Lower lobe of right lung (tissue), 2 donors: ENCODE results near the gene PNLIPRP1. TPM values are rescaled to one million over a fixed set of nuclear protein-coding genes. Genes with fewer than 3 reads are reported as not detected.

Experiments
- ATAC-seq, 2 donors: fragments of 200-7000 bp; cut with Tn5 transposase; one replicate each; pipeline ENCODE4 v1.9.1; 2020 to 2022; ENCODE audit warnings: mild to moderate bottlenecking in 2 of 2, moderate library complexity in 2 of 2
- DNase-seq: peaks from one replicate; pipeline ENCODE4 v3.0.0-alpha.2; 2020
- H3K27ac ChIP-seq: fragments of 200-600 bp; one replicate; pipeline ENCODE4 v1.8.0; 2022
- H3K27me3 ChIP-seq: fragments of 200-600 bp; one replicate; pipeline ENCODE4 v1.8.0; 2022; ENCODE audit warnings: low read depth
- H3K36me3 ChIP-seq: fragments of 200-600 bp; one replicate; pipeline ENCODE4 v1.8.0; 2022; ENCODE audit warnings: mild to moderate bottlenecking
- H3K4me1 ChIP-seq: fragments of 200-600 bp; one replicate; pipeline ENCODE4 v1.8.0; 2022
- H3K4me3 ChIP-seq: fragments of 200-600 bp; one replicate; pipeline ENCODE4 v1.8.0; 2022; ENCODE audit warnings: mild to moderate bottlenecking
- H3K9me3 ChIP-seq: fragments of 200-600 bp; one replicate; pipeline ENCODE4 v1.8.0; 2022
- intact Hi-C: fragments of 100-400 bp; cut with DNase I; formaldehyde crosslinking; loops from one replicate; pipeline ENCODE4 v1.11.0; 2022
- total RNA-seq: library from RNA; stranded (reverse); fragmentation: NEBNext Ultra II Directional; extraction: Animal tissue kit (Norgen Biotek cat#: 25700); gene quantifications from one replicate; pipeline ENCODE4 v1.2.1, GENCODE V29; 2021
- TF ChIP-seq, protein P1 (sequence below): fragments of 200-600 bp; IDR thresholded peaks from one replicate; pipeline ENCODE4 v1.8.0; 2022; ENCODE audit warnings: antibody characterized with exemption, mild to moderate bottlenecking
- donor health status: DM: no; HTN: yes; CAD: no; lungs with severe emphysema.

The PNLIPRP1 gene
- total RNA-seq, 1 donor from 2014 or later = not detected

DNA sequence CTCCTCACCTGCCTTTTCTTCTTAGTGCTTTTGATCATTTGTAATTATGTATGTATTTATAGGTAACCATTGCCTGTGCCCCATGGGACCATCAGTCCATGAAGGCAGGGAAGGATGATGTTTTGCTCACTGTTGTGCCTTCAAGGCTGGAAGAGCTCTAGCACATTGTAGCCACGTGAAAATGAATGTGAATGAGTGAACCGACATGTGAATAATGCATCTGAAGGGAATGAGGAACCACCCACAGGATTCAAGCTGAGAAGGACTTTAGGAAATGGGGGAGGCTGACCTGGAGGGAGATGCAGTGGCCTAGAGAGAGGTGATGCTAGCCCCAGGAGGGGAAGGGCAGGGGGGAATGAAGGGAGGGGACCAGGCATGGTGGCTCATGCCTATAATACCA, 24.0 kb downstream of the PNLIPRP1 start:
- ATAC-seq (no peak), DNase-seq (no peak)
- no peaks in the 10 kb centered on the region for H3K4me1 ChIP-seq
- H3K4me3 ChIP-seq = no peak overlapping the region
- no peaks in the 10 kb centered on the region for H3K9me3 ChIP-seq
- TF ChIP-seq, protein P1, sequence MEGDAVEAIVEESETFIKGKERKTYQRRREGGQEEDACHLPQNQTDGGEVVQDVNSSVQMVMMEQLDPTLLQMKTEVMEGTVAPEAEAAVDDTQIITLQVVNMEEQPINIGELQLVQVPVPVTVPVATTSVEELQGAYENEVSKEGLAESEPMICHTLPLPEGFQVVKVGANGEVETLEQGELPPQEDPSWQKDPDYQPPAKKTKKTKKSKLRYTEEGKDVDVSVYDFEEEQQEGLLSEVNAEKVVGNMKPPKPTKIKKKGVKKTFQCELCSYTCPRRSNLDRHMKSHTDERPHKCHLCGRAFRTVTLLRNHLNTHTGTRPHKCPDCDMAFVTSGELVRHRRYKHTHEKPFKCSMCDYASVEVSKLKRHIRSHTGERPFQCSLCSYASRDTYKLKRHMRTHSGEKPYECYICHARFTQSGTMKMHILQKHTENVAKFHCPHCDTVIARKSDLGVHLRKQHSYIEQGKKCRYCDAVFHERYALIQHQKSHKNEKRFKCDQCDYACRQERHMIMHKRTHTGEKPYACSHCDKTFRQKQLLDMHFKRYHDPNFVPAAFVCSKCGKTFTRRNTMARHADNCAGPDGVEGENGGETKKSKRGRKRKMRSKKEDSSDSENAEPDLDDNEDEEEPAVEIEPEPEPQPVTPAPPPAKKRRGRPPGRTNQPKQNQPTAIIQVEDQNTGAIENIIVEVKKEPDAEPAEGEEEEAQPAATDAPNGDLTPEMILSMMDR = no peak
- no peak overlapping the region for H3K27ac ChIP-seq
- intact Hi-C loops = no loop called here
- no peaks in the 10 kb centered on the region for H3K36me3 ChIP-seq
- H3K27me3 ChIP-seq = peaks cover 9% of the 10 kb centered on the region

DNA sequence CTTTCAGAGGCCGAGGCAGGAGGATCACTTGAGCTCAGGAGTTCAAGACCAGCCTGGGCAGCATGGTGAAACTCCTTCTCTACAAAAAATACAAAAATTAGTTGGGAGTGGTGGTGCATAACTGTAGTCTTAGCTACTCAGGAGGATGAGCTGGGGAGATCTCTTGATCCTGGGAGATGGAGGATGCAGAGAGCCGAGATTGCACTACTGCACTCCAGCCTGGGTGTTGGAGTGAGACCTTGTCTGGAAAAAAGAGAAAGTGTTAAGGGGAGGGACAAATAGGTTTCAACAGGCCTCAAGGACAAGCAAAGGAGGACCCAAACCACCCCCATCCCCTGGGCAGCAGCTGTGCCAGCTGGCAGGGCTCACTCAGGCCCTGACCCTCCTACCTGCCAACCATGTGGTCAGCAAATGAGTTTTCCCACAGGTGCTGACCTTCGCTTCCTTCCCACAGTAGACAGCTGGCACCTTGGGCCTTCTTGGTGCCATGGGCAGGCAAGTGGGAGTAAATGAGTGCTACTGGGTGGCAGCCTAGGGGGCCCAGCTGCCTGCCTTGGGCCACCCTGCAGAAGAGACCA, 24.5 kb downstream of the PNLIPRP1 start:
- no peak for DNase-seq
- Histone ChIP-seq H3K27me3 (peaks cover 8% of the 10 kb centered on the region), H3K4me1 (no peaks in the 10 kb centered on the region), H3K9me3 (no peaks in the 10 kb centered on the region), H3K4me3 (no peak overlapping the region), H3K36me3 (no peaks in the 10 kb centered on the region), H3K27ac (no peak overlapping the region)
- no peak for ATAC-seq
- TF ChIP-seq, protein P1 = no peak
- intact Hi-C loops = no loop called here

DNA sequence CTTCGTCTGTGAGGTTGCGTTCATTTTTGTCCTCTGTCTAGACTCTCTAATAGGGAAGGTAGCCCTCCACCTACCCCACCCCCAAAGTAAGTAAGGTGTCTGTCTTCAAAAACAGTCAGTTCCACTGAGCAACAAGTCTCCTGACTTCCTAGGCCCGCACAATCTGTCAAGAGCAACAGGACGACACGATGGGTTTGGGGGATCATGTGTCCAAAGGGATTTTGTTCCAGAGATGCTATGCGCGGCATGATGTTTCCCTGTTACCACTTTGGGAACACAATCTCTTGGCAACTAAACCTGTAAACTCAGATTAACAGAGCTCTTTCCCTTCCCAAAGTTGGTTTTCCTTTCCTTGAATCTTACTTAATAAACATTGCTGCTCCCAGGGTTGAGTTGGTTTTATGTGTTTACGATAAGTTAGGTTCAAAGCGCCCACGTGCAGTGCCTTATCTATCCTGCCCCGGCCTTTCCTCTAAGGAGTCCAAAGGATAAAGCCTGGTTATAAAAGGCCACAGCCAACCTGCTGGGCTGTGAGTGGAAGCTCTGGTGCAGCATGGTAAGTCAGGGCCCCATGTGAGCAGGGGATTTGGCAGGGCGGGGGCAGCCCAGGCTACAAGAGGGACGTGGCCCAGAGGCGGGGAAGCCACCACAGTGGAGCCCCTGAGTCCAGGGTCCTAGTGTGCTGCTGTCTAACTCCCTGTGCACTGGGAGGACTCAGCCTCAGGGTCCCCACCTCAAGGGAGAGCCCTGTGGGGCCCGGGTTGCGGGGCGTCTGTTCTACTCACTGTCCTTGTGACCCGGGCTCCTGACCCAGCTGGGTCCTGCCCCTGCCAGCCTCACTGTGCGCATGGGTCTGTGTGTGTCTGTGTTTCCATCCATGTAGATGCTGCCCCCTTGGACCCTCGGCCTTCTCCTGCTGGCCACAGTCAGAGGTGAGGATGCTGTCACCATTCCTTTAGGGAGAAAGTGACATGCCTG, 30.0 kb downstream of the PNLIPRP1 start, which contains the start of gene PNLIPRP2:
Gene PNLIPRP2, plus strand, starts transcription at position 531 of the 978 bp plus-strand sequence.
- TF ChIP-seq, protein P1 = no peak
- ATAC-seq = peak in 1 of 2 donors; percentile 23
- intact Hi-C loops = no loop called here
- peaks cover 5% of the 10 kb centered on the region for H3K27me3 ChIP-seq
- no peaks in the 10 kb centered on the region for H3K9me3 ChIP-seq
- no peak within 1 kb of the TSS for H3K27ac ChIP-seq
- DNase-seq = no peak
- H3K4me1 ChIP-seq = no peaks in the 10 kb centered on the region
- no peaks in the 10 kb centered on the region for H3K36me3 ChIP-seq
- H3K4me3 ChIP-seq = no peak within 1 kb of the TSS

DNA sequence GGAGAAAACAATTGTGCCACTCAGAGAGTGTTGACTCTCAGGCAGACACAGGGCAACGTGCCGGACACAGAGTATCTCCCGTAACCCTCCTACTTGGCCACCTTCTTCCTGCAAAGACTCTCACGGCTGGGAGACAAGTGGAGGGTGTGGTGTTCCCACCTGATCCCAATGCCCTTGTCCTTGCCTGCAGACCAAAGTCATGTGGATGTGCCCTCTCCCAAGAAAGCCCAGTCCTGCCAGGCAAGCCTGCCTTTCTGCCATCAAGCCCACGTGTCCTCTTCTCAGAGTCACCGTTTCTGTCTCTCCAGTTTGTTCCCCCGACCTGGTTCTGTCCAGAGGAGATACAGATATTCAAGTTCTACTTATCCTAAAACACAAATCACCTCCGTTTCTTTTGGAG, 30.7 kb downstream of the PNLIPRP1 start:
- H3K9me3 ChIP-seq = no peaks in the 10 kb centered on the region
- no peaks in the 10 kb centered on the region for H3K36me3 ChIP-seq
- H3K4me3 ChIP-seq = no peak overlapping the region
- no peaks in the 10 kb centered on the region for H3K4me1 ChIP-seq
- intact Hi-C loops = no loop called here
- H3K27ac ChIP-seq = no peak overlapping the region
- peaks cover 6% of the 10 kb centered on the region for H3K27me3 ChIP-seq
- TF ChIP-seq, protein P1 = no peak
- DNase-seq (no peak), ATAC-seq (peak in 1 of 2 donors; percentile 12)

DNA sequence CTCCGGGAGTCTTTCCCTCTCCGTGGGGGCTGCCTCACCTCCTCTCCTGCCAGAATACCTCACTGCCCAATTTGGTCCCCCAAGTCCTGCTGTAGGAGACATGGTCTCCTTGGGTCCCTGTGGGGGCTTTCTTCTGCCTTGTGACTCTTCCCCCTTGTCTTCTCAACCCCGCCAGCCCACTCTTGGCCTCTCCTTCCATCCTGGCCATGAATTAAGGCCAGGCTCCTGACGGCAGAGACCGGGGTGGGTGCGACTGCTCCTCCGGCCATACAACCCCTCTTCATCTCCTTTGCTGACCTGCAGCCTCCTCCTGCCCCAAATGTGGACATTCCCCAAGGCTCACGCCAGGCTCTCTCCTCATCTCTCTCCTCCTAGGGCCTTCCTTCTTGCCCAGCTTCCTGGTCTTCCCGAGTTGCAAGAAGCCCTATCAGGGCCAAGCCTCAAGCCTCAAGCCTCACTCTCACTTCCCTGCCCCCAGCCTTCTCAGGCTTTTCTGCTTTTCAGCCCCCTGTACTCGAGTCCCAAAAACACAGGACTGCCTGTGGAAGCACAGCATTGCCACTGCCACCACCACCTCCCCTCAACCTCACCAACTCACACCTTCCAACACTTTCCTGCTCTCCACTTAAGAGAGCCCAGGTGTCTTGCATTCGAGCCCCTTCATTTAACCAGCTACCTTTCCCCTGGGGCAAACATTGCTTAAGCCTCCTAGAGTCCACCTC, 31.3 kb downstream of the PNLIPRP1 start:
- H3K4me3 ChIP-seq = no peak overlapping the region
- no peaks in the 10 kb centered on the region for H3K36me3 ChIP-seq
- no peaks in the 10 kb centered on the region for H3K9me3 ChIP-seq
- no peak for DNase-seq
- H3K27me3 ChIP-seq = peaks cover 12% of the 10 kb centered on the region
- H3K27ac ChIP-seq = no peak overlapping the region
- ATAC-seq = no peak
- H3K4me1 ChIP-seq = no peaks in the 10 kb centered on the region
- TF ChIP-seq, protein P1 = no peak
- intact Hi-C loops = no loop called here
